Renal pelvis (tissue), 4 donors: ENCODE results near the gene AGXT. TPM values are rescaled to one million over a fixed set of nuclear protein-coding genes. Genes with fewer than 3 reads are reported as not detected.

Source experiments
- DNase-seq: peaks from one replicate; pipeline ENCODE4 v3.0.0-alpha.2; 2013
- polyA plus RNA-seq, 3 donors: library from polyadenylated mRNA; unstranded; fragments of 120-200 nt; gene quantifications; one replicate each; pipeline ENCODE4 v1.2.1, GENCODE V29; 2013; ENCODE audit not compliant: insufficient read length in 3 of 3

AGXT gene
- polyA plus RNA-seq, 3 donors = 0.11 to 0.23 (median 0.13) TPM

- no peak for DNase-seq
Measured at GRCh38 chr2:240885566-240885965, 16.9 kb downstream of the AGXT start.

- DNase-seq = no peak
Measured at GRCh38 chr2:240886023-240886565, 17.5 kb downstream of the AGXT start.

GRCh38 chr2:240886678-240887609 is 18.3 kb downstream of the AGXT start:
- DNase-seq = no peak

- no peak for DNase-seq
Measured at GRCh38 chr2:240887631-240888030, 19.0 kb downstream of the AGXT start.

- no peak for DNase-seq
Measured at GRCh38 chr2:240888130-240888889, 19.7 kb downstream of the AGXT start.

- DNase-seq = no peak
Measured at GRCh38 chr2:240888890-240889573, 20.4 kb downstream of the AGXT start.

- DNase-seq = no peak
Measured at GRCh38 chr2:240889601-240890560, 21.3 kb downstream of the AGXT start.

- no peak for DNase-seq
Measured at GRCh38 chr2:240890691-240891090, 22.1 kb downstream of the AGXT start.

- no peak for DNase-seq
Measured at GRCh38 chr2:240891492-240892340, 23.1 kb downstream of the AGXT start.

GRCh38 chr2:240892356-240892755 is 23.7 kb downstream of the AGXT start:
- DNase-seq = no peak

GRCh38 chr2:240892925-240893324 is 24.3 kb downstream of the AGXT start:
- no peak for DNase-seq

GRCh38 chr2:240893363-240893844 is 24.8 kb downstream of the AGXT start:
- DNase-seq = no peak

GRCh38 chr2:240894006-240894405 is 25.4 kb downstream of the AGXT start:
- no peak for DNase-seq

GRCh38 chr2:240894836-240895558 is 26.4 kb downstream of the AGXT start:
- no peak for DNase-seq

- DNase-seq = no peak
Measured at GRCh38 chr2:240895656-240896388, 27.2 kb downstream of the AGXT start, which contains the start of gene MAB21L4. MAB21L4 (minus strand) TSS chr2:240896156; CDS start chr2:240895997, 159 bp downstream.

- no peak for DNase-seq
Measured at GRCh38 chr2:240896394-240896793, 27.8 kb downstream of the AGXT start.

- no peak for DNase-seq
Measured at GRCh38 chr2:240896871-240897692, 28.5 kb downstream of the AGXT start.
